Measurements from ENCODE around the gene FBXO5.
"Not testable (repeated sequence)": the region's sequence is repeated elsewhere in the genome, so short reads cannot be mapped to it uniquely, and the experiment has no call there.

Gene FBXO5

GRCh38 chr6:152982904-152983636 lies at the start of gene FBXO5:
Gene FBXO5 (minus strand): TSS chr6:152983041. CDS start chr6:152982959, 82 bp downstream.
- peak; percentile 97 for DNase-seq

GRCh38 chr6:153032255-153032882 lies 49.5 kb upstream of the FBXO5 start:
- DNase-seq: no peak

- no peak for DNase-seq
These were observed 48.6 kb upstream of the FBXO5 start for GRCh38 chr6:153031335-153031955.

GRCh38 chr6:153028963-153029362 lies 46.1 kb upstream of the FBXO5 start:
- no peak for DNase-seq

GRCh38 chr6:153028286-153028685 lies 45.4 kb upstream of the FBXO5 start:
- no peak for DNase-seq

- no peak for DNase-seq
These were observed 44.6 kb upstream of the FBXO5 start for GRCh38 chr6:153027480-153027879.

GRCh38 chr6:153024709-153025017 lies 41.8 kb upstream of the FBXO5 start:
- no peak for DNase-seq

- DNase-seq: peak; percentile 20
These were observed 41.3 kb upstream of the FBXO5 start for GRCh38 chr6:153023977-153024708.

GRCh38 chr6:153018355-153018754 lies 35.5 kb upstream of the FBXO5 start:
- DNase-seq: no peak

GRCh38 chr6:153016846-153017245 lies 34.0 kb upstream of the FBXO5 start:
- DNase-seq: no peak

- DNase-seq: no peak
These were observed 32.3 kb upstream of the FBXO5 start for GRCh38 chr6:153015094-153015640.

- no peak for DNase-seq
These were observed 30.6 kb upstream of the FBXO5 start for GRCh38 chr6:153013438-153013837.

- no peak for DNase-seq
These were observed 30.0 kb upstream of the FBXO5 start for GRCh38 chr6:153012856-153013255.

GRCh38 chr6:153003366-153003690 lies 20.5 kb upstream of the FBXO5 start:
- no peak for DNase-seq

GRCh38 chr6:153002613-153003365 lies 19.9 kb upstream of the FBXO5 start, which contains the start of gene MTRF1L:
Gene MTRF1L (minus strand): TSS chr6:153002709. CDS start chr6:153002685, 24 bp downstream.
- peak; percentile 85 for DNase-seq

GRCh38 chr6:153001767-153002612 lies 19.1 kb upstream of the FBXO5 start:
- DNase-seq: no peak

- not testable (repeated sequence) for DNase-seq
These were observed 17.9 kb upstream of the FBXO5 start for GRCh38 chr6:153000790-153001189.

- no peak for DNase-seq
These were observed 17.4 kb upstream of the FBXO5 start for GRCh38 chr6:153000243-153000642.

- DNase-seq: not testable (repeated sequence)
These were observed 16.7 kb upstream of the FBXO5 start for GRCh38 chr6:152999538-152999937.

GRCh38 chr6:152993847-152994246 lies 11.0 kb upstream of the FBXO5 start:
- no peak for DNase-seq

GRCh38 chr6:152993431-152993830 lies 10.6 kb upstream of the FBXO5 start:
- no peak for DNase-seq

GRCh38 chr6:152986978-152987377 lies 4.1 kb upstream of the FBXO5 start:
- DNase-seq: no peak

Data from stimulated activated CD4-positive, alpha-beta T cell treated with anti-CD3 and anti-CD28 coated beads, Interleukin-12 subunit alpha, Interleukin-12 subunit beta, amount 100 ng/mL, for 4 hours (primary cell).